GM21528 (cell line): ENCODE data around the gene ZNF491.
"Not testable (repeated sequence)": the region's sequence is repeated elsewhere in the genome, so short reads cannot be mapped to it uniquely, and the experiment has no call there.

Source experiments
- ATAC-seq: cut with Tn5 transposase; IDR thresholded peaks from one replicate; pipeline ENCODE4 v1.9.1; 2021; ENCODE audit warnings: mild to moderate bottlenecking, moderate library complexity; ENCODE audit not compliant: unreplicated experiment, low FRiP score

The ZNF491 gene

DNA sequence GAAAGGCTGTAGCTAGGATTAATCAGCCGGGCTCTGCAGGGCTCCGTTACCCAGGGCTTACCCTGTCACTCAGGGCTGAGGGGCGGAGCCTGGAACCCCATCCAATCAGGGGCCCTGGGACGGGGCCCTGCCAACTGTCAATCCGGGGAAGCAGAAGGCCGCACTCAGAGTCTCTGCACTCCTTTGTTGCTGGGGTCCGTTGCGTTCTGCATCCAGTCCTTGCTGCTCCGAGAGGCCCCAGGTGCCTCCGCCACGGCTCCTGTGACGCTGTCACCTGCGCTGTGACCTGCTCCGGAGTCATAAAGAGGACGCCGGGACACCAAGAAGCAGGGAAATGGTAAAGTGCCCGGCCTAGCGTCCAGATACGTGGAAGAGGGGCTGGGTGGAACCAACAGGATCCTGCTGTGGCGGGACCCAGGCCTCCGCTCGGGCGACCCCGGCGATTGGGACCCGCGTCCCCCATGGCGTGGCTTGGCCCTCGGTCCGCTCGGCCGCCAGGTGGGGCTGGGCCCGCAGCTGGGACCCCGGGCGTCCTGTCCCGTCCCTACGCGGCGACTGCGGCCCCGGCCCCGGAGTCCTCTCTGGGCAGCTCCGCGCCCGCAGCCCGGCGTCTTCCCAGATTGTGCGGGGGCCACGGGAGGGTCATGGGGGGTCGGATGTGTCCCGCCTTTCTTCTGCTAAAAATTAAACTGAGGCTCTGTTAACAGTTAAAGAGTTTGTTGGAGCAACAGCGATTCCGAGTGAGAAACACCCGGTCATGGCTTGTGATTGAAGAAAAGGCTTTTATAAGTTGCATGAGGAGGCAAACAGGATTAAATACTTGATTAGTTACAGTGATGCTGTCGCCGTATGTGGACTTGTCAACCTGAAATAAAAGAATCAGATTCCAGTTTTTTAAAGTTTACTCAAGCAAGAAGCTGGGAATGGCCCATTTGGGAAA is at the start of gene ZNF491:
TSS of gene ZNF491 (plus strand) at position 133 of the 940 bp plus-strand sequence. CDS start 7,431 bp downstream, outside the sequence.
- ATAC-seq, result peak; percentile 85

DNA sequence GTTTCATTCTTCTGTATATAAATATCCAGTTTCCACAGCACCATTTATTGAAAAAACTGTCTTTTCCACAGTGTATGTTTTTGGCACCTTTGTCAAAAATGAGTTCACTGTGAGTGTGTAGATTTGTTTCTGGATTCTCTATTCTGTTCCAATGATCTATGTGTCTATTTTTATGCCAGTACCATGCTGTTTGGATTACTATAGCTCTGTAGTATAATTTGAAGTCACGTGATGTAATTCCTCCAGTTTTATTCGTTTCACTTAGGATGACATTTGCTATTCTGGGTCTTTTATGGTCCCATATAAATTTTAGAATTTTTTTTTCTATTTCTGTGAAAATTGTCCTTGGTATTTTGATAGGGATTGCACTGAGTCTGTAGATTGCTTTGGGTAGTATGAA is 48.6 kb upstream of the ZNF491 start:
- no peak for ATAC-seq

DNA sequence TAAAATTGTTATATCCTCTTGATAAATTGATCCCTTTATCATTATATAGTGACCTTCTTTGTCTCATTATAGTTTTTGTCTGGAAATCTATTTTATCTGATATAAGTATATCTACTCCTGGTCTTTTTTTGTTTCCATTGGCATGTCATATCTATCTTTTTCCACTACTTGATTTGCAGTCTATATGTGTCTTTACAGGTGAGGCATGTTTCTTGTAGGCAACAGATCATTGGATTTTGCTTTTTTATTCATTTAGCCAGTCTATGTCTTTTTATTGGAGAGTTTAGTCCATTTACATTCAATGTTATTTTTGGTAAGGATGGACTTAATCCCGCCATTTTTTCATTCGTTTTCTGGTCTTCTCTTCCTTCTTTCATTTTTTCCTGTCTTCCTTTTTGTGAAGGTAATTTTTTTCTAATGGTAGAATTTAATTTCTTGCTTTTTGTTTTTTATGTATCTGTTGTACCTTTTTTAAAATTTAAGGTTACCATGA is 46.0 kb upstream of the ZNF491 start:
- ATAC-seq, result no peak

DNA sequence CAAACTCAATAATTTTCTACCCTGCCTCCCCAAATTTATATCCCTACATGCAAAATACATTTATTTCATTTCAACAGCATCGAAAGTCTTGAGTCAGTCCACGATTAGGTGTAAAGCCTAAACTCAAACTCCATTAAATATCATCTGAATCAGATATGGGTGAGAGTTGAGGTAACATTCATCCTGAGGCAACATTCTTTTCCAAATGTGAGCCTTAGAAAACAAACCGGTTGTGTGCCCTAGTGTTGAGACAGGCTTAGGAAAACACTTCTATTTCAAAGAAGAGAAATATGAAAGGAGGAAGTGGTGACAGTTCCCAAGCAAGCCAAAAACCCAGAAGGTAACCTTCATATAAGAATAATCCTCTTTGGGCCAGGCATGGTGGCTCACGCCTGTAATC is 43.7 kb upstream of the ZNF491 start:
- ATAC-seq, result no peak

DNA sequence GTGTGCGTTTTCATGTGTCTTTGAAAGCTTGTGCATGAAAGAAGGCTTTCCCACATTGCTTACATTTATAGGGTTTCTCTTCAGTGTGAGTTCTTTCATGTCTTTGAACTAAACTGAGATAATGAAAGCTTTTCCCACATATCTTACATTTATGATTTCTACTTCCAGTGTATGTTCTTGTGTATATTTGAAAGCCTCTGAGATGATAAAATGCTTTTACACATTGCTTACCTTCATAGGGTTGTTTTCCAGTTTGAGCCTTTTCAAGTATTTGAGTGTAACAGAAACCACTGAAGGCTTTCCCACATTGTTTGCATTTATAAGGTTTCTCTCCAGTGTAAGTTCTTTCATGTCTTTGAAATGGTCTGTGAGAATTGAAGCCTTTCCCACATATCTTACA is 41.4 kb upstream of the ZNF491 start:
- ATAC-seq, result no peak

DNA sequence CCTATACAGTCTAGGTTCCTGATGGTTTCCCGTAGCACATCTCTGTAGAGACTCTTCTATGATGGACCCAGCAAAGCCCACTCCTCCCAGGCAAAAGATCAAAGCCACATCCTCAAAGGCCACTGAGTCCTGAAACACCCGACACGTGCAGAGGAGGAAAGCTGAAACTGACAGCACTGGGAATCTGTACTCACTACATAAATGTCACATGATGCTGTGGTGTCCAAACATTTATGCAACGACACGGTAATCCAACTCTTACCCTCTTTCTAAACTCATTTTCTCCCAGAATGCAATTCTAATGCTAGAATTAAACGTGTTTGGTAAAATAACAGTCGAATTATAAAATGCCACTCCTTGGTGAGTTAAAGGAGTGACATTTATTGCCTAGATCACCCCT is 38.5 kb upstream of the ZNF491 start:
- no peak for ATAC-seq

DNA sequence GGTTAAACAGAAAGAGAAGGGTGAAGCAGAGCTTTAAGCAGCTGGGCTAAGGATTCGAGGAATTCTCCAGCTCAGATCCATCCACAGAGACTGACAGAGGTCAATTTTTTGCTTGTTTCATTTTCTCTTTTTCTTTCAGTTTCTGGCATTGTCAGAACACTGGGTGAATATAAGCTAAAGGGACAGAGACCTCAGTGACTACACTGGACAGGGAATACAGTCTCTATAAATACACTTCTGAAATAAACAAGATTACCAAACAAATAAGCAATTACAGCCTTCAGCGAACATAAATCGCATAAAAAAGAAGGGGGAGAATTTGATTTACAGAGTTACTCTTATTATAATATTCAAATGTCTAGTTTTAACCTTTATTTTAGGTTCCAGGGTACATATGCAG is 35.2 kb upstream of the ZNF491 start:
- ATAC-seq, result no peak

DNA sequence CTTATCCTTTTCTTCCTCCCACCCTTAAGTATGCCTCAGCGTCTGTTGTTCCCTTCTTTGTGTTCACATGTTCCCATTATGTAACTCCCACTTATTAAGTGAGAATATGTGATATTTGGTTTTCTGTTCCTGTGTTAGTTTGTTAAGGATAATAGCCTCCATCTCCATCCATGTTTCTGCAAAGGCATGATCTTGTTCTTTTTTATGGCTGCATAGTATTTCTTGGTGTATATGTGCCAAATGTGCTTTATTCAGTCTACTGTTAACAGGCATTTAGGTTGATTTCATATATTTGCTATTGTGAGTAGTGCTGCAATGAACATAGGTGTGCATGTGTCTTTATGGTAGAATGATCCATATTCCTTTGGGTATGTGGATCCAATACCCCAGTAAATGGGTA is 34.7 kb upstream of the ZNF491 start:
- no peak for ATAC-seq

DNA sequence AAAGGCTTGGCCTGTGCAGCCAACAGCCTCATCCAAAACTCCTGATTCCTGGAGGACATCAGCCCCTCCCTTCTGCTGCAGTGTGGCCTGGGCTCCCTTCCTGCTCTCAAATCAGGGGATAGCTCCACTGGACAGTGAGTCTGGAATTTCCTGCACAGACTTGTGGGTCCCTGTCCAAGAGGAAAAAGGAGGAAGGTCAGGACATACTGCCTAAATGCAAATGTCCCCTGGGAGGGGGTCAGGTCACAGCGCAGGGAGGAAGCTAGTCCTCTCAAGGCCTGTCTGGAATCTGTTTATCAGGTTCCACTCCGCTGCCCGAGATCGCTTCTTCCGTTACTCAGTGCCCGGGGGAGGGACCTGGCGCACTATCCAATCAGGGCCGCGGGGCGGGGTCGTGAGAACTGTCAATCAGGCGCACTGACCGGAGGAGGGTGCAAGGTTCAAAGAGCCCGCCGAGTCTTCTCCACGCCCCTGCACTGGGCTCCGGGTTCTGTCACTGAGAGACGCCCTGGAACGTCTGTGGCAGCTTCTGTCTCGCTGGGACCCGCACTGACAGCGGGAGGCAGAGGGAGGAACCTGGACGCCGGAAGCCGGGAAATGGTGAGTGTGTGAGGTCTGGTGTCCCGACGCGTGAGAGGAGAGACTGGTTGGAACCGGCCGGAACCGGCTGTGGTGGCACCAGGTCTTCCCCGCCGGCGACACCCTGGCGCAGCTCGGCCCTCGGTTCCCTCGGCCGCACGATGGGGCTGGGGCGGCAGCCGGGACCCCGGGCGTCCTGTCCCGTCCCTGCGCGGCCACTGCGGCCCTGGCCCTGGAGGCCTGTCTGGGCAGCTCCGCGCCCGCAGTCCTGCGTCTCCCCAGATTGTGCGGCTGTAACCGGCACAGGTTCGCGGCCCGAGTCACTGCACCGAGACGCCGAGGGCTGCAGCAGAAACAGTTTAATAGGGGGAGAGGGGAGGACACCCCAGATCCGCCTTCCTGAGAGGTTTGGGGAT is 31.4 kb upstream of the ZNF491 start, which contains the start of gene ZNF441:
TSS of gene ZNF441 (plus strand) at position 404 of the 995 bp plus-strand sequence. CDS start at position 598, 194 bp downstream.
- ATAC-seq, result peak; percentile 88

DNA sequence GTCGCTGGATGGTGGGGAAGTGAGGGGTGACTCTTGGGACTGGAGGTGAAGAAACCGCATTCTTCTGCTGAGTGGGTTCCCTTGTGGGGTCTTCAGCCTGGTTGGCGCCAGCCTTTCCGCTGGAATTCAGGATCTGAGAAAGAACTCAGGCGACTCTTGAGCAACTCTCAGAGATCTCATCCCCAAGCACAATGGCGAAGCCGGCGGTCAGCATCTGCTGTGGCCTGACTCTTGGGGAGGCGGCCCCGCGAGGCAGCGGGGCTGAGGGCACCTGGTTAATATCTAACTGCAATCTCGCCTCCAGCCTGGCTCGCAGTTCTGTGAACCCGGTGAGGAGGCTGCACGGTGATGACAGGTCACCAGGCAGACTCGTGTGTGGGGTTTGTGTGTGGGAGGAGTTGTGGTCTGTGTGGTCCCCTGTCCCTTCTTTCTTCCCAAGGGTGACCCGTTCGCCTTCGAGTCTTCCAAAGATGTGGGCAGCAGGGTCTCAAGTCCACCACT is 30.6 kb upstream of the ZNF491 start:
- ATAC-seq, result peak; percentile 26

DNA sequence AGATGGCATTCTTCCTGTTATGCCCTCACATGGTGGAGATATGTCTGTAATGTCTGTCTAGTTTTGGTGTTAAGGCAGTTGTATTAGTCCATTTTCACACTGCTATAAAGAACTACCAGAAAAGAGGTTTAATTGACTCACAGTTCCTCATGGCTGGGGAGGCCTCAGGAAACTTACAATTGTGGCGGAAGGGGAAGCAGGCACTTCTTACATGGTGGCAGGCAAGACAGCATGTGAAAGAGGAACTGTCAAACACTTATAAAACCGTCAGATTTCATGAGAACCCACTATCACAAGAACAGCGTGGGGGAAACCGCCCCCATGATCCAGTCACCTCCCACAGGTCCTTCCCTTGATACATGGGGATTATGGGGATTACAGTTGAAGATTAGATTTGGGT is 28.3 kb upstream of the ZNF491 start:
- no peak for ATAC-seq

DNA sequence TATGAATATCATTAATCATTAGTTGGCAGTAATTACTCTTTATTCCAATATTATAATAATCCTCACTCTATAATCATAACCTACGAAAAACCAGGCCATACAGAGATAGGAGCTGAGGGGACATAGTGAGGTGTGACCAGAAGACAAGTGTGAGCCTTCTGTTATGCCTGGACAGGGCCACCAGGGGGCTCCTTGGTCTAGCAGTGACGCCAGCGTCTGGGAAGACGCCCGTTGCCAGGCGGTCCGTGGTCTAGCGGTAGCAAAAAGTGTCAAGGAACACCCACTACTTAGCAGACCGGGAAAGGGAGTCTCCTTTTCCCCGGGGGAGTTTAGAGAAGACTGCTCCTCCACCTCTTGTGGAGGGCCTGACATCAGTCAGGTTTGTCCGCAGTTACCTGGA is 26.8 kb upstream of the ZNF491 start:
- not testable (repeated sequence) for ATAC-seq

DNA sequence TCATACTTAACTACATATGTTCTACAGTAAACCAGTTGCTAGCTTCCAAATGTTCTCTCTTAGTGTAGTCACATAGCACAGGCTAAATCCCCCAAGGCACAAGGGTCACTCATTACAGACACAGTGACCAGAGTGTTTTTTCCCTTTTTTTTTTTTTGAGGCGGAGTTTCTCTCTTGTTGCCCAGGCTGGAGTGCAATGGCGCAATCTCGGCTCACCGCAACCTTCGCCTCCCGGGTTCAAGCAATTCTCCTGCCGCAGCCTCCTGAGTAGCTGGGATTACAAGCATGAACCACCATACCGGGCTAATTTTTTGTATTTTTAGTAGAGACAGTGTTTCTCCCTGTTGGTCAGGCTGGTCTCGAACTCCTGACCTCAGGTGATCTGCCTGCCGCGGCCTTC is 21.7 kb upstream of the ZNF491 start:
- not testable (repeated sequence) for ATAC-seq

DNA sequence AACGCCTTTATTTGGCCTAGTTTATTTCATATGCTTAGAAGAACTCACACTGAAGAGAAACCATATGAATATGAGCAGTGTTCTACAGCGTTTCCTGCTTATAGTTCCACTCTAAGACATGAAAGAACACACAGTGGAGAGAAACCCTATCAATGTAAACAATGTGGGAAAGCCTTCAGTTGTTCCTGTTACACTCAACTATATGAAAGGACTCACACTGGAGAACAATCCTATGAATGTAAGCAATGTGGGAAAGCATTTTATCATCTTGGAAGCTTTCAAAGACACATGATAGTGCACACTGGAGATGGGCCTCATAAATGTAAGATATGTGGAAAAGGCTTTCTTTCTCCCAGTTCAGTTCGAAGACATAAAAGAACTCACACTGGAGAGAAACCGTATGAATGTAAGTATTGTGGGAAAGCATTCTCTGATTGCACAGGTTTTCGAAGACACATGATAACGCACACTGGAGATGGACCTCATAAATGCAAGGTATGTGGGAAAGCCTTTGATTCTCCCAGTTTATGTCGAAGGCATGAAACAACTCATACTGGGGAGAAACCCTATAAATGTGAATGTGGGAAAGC is 17.8 kb upstream of the ZNF491 start:
- ATAC-seq, result no peak

DNA sequence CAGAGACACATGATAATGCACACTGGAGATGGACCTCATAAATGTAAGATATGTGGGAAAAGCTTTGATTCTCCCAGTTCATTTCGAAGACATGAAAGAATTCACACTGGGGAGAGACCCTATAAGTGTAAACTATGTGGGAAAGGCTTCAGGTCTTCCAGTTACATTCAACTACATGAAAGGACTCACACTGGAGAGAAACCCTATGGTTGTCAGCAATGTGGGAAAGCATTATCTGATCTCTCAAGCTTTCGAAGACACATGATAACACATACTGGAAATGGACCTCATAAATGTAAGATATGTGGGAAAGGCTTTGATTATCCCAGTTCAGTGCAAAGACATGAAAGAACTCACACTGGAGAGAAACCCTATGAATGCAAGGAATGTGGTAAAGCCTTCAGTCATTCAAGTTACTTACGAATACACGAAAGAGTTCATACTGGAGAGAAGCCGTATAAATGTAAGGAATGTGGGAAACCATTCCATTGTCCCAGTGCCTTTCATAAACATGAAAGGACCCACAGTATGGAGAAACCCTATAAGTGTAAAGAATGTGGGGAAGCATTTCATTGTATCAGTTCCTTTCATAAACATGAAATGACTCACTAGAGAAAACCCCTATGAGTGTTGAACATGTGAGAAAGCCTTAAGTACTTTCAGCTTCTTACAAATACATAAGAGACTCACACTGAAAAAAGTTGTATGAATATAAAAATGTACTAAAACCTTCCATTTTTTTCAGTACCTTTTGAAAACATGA is 16.8 kb upstream of the ZNF491 start:
- ATAC-seq, result no peak

DNA sequence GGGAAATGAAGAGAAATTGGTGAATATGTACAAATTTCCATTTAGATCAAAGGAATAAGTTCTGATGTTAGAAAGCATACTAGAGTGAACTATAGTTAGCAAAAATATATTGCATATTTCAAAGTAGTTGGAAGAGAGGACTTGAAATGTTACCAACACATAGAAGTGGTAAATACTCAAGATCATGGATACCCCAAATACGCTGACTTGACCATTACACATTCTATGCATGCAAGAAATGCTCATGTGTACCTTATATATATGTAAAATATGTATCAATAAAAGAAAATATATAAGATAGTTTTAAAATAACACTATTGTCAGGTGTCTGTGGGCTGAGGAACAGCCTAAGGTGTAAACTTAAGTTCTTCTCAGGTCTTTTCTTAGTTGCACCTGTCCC is 14.6 kb upstream of the ZNF491 start:
- no peak for ATAC-seq

DNA sequence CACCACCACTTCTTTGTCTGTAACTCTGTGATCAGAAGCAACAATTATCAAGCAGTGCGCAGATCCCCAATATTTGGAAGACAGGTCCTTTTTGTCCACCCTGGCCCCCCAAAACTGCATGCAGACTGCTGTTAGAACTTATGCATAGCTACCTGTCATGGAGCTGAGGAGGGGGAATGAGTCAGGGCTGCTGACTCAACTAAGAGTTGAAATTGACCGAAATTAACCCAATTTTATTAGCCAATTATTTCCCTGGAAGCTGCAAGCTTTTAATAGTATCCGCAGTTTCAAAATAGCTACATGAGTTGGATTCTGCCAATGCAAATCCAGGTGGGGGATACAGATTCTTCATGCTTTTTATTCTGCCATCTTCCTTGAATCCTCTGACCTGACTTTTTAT is 14.0 kb upstream of the ZNF491 start:
- ATAC-seq, result no peak

DNA sequence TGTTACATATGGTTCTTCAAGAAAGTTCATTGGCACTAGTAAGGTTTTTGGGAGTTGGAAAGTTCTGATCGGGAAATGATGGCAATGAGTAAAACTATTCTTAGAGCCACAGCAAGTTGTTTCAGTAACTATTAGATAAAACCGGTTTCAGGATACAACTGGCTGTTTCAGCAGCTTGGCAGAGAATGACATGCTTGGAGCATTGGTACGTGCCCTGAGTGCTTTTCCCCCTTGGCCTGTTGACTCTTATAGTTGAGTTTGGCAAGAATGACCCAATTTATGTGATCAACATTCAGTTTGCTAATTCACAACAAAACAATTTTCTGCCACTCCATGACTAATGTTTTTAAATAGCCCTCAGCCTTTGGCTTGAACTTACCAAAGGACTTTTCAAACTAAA is 10.8 kb upstream of the ZNF491 start:
- ATAC-seq, result no peak

DNA sequence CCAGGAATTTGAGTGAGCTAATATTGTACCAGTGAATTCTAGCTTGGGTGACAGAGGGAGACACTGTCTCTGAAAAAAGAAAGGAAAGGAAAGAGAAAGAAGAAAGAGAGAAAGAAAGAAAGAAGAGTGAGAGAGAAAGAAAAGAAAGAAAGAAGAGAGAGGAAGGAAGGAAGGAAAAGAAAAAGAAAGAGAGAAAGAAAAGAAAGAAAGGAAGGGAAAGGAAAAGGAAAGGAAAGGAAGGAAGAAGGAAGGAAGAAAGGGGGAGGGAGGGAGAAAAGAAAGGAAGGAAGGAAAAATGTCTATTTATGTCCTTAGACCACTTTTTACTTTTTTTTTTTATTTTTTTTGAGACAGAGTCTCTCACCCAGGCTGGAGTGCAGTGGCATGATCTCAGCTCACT is 5.4 kb upstream of the ZNF491 start:
- no peak for ATAC-seq

DNA sequence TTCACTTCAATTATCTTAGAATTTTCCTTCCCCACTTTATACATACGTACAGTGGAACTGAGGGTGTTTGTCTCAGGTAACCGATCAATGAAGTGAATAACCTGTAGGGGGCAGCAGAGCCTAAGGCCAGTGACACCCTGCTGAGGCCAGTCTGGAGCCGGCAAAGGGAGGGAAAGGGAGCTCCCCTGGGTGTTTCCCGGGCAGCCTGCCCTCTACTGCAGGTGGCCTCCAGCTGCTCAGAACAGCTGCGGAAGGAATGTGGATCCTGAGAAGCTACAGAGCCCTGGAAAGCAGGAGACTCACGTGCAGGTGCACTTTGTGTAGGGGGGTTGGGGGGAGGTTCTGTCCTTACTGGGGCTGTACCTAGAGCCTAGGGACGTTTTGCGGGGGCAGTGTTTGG is 832 bp upstream of the ZNF491 start:
- no peak for ATAC-seq
